C4-2B (cell line): ENCODE results near the gene GRIK4.

ENCODE experiments used
- ZFX ChIP-seq: fragments of 450-650 bp; IDR thresholded peaks from 2 replicates; pipeline ENCODE4 v1.6.1; 2017
- TF ChIP-seq, protein P1 (sequence below): fragments of 450-650 bp; conservative IDR thresholded peaks from 2 replicates; pipeline ENCODE4 v1.5.1; 2017; ENCODE audit warnings: mild to moderate bottlenecking

DNA sequence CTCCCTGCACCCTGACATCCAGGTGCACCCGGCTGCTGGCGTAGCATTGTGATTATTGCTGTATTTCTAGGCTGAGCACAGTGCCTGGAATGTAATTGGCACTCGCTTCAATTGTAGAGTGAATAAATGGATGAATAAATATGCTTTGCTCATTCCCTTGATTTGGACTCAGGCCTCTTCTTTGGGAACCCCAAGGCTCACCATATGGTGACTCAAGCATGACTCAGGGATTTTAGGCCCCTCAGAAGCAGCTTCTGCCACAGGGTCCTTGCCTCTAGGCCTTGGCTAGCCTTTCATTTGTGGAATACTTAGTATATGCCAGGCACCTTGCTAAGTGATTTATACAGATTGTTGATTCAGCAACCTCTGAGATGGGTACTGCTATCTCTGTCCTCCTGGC lies 78.9 kb downstream of the GRIK4 start:
- TF ChIP-seq, protein P1, sequence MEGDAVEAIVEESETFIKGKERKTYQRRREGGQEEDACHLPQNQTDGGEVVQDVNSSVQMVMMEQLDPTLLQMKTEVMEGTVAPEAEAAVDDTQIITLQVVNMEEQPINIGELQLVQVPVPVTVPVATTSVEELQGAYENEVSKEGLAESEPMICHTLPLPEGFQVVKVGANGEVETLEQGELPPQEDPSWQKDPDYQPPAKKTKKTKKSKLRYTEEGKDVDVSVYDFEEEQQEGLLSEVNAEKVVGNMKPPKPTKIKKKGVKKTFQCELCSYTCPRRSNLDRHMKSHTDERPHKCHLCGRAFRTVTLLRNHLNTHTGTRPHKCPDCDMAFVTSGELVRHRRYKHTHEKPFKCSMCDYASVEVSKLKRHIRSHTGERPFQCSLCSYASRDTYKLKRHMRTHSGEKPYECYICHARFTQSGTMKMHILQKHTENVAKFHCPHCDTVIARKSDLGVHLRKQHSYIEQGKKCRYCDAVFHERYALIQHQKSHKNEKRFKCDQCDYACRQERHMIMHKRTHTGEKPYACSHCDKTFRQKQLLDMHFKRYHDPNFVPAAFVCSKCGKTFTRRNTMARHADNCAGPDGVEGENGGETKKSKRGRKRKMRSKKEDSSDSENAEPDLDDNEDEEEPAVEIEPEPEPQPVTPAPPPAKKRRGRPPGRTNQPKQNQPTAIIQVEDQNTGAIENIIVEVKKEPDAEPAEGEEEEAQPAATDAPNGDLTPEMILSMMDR = no peak
- no peak for TF ChIP-seq ZFX
